HG03521 (cell line): Measurements from ENCODE around the gene CLECL1.

Experiments
- ATAC-seq: cut with Tn5 transposase; IDR thresholded peaks from one replicate; pipeline ENCODE4 v1.9.1; 2021; ENCODE audit warnings: mild to moderate bottlenecking, moderate library complexity; ENCODE audit not compliant: unreplicated experiment

Gene CLECL1

GRCh38 chr12:9732921-9733461 lies at the start of gene CLECL1:
Gene CLECL1, minus strand, starts transcription at chr12:9733097.
- no peak for ATAC-seq

- no peak for ATAC-seq
Observed at GRCh38 chr12:9781360-9781759, 48.5 kb upstream of the CLECL1 start.

GRCh38 chr12:9779209-9779608 lies 46.3 kb upstream of the CLECL1 start:
- no peak for ATAC-seq

DNA sequence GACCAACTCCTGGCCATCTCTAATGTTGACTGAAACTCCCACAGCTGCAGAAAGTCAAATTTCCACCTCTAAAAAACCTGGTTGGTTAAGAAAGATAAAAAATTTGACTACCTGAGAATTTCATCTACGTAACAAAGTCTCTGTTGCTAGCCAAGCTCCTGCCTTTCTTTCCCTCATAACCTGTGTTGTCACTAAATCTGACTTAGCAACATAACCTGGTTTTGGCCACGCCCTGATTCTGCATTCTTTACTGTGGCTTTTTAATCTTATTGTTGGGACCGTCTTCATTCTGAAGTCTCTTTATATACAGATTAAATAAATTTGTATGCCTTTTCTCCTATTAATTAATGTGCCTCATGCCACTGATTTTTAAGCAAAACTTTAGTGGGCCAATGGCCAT lies 43.9 kb upstream of the CLECL1 start:
- ATAC-seq, result no peak

DNA sequence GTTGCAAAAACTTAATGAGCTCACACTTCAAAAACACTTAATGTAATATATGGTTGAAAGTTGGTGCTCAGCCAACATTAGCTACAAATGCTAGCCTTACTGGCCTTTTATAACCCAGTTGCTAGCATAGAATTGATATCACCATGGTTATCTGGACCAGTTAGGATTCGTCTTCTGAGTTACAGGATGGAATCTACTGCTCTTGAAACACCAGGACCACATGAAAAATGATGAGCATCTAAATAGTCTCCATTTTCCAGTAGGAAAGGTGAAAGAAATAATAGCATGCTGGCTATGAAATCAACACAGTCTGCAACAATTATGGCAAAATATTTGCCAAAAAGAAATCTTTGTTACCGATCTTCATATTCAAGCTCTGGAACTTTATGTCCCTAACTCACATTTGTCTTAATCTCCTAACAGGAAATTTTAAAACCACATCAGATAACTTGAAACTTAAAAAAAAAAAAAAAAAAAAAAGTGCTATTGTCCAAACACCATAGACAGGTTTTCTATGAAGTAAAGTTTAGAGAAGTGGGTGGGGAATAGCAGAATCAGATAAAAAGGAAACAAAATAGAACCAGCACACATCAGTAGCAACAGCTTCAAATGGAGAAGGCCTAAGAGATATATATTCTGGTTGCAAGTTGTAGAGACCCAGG lies 40.5 kb upstream of the CLECL1 start:
- no peak for ATAC-seq

GRCh38 chr12:9763025-9763424 lies 30.1 kb upstream of the CLECL1 start:
- no peak for ATAC-seq

DNA sequence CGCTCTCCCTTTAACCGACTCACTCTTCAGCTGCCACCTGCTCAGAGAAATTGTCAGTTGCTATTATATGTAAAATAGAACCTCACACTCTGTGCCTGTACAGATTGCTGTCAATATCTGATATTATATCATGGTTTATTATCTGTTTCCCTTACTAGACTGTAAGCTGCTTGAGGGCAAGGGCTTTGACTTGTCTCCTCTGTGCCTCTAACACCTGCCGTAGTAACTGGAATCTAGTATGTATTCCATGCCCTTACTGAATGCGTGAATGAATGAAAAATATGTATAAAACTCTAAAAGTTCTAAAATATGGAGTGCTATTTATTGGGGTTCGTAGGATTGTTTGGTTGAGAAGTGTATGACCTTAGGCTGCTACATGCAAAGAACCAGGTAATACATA lies 29.5 kb upstream of the CLECL1 start:
- ATAC-seq, result no peak

DNA sequence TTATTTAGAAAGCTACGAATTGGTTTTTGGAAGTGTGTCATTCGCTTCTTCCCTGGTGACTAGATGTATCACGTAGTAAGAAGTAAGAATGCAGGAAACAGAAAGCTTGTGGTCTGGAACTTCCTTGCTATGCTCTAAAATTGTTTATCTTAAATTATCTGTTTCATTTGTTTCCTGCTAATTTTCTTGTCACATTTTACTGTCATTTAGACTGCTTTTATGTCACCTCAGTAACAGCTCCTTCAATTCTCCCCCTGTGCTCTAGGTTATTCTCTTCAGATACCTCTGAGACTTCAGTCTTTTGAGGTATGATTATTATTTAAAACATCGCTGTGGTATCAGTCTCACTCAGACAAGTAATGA lies 28.5 kb upstream of the CLECL1 start:
- no peak for ATAC-seq

DNA sequence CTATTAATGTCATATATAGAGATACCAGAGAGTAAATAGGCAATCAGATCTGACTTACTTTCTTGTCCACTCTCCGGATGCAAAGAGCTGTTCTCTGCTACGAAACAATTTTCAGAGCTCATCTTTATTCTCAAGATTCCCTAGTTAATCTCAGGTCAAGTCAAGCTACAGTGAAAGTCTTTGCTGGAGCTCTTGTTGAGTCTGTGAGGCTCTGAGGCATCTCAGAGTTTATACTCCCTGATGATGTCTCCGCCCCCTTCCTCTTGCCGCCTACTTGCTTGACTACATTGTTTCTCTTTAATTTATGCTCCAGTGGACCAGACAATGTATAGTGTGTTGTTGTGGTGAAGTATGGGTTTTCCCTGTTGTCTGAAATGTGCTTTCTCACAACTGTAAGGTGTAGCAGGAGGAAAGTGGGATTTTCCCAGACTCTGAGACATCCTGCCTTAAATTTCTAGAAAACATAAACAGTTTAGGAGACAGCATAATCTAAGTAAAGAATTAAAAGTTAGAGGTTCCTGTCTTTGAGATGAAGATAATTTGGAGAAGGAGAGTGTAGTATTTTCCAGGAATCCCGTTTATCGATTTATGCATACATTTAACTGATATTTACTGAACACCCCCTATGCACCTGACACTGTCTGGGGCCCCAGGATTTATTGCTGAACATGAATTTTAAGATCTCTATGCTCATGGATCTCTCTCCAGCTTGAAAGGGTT lies 28.0 kb upstream of the CLECL1 start, which contains the start of gene CD69:
Gene CD69, minus strand, starts transcription at position 203 of the 720 bp plus-strand sequence. Its CDS starts 81 bp downstream, at position 122.
- peak; percentile 32 for ATAC-seq

- no peak for ATAC-seq
Observed at GRCh38 chr12:9760120-9760519, 27.2 kb upstream of the CLECL1 start.

DNA sequence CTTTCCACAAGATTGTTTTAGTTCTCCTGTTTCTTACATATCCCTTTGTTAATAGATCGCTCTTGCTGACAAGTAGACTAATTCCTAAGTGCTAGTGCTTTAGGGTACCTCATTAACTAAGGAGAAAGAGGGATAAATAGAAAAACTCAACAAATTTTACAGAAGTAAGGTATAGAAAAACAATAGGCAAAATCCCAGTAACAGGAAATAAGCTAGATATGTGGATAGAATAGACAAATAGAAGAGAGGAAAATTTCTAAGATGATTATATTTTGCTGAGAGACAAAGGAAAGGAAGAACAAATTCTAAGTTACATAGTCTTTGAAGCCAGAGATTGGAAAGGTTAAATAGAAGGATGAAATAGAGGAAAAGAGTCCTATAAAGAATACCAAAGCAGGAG lies 26.8 kb upstream of the CLECL1 start:
- no peak for ATAC-seq

DNA sequence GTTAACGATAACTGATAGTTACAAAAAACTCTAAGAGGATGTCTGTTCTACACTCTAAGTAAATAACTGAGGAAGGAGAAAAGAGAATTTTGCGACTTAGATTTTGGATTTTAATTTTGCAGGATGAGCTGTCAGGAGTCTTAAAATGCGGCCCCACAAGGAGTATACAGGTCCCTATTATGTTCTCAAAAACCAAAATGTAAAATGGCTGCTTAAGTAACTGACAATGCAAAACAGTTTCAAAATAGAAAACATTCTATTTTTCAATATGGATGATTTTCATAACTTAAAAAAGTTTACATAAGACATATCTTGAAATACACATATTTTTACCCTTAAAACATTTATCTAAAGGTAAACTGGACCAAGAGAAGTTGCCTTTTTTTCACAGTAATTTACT lies 25.2 kb upstream of the CLECL1 start:
- ATAC-seq, result no peak

GRCh38 chr12:9757433-9758025 lies 24.6 kb upstream of the CLECL1 start:
- ATAC-seq, result no peak

GRCh38 chr12:9756706-9757105 lies 23.8 kb upstream of the CLECL1 start:
- ATAC-seq, result no peak

DNA sequence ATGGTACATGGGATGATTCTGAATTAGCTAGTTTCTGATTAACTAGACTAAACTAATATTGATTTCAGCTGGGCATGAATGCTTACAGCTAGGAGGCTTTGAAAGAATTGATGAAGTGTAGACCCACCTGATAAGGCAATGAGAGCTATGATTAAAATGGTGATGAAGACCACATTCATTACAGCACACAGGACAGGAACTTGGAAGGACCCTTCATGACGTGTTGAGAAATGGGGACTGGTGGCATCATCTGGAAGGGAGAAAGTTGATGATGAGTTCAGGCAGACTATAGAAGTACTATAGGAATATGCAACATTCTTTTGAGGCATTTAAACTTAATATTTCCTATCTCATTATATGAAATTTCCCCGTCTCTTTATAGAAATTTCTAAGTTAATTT lies 23.3 kb upstream of the CLECL1 start:
- no peak for ATAC-seq

DNA sequence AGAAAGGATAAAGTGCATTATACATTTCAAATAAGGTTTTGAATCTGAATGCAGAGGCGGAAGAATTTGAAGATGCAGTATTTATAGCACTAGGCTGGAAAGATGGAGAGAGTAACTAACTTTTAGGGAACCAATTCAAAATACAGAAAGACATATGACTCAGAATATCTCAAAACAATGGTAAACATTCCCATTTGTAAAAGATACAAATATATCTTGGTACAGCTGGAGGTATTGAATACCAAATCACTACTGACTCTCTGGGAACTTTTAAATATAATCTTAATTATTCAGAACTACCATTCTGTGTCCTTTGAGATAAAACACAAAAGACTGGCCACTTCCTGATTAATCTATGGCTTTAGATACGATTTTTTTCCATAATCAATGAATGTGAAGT lies 22.7 kb upstream of the CLECL1 start:
- no peak for ATAC-seq

GRCh38 chr12:9755035-9755434 lies 22.1 kb upstream of the CLECL1 start:
- no peak for ATAC-seq

GRCh38 chr12:9754099-9754927 lies 21.4 kb upstream of the CLECL1 start:
- no peak for ATAC-seq

GRCh38 chr12:9753498-9753897 lies 20.6 kb upstream of the CLECL1 start:
- no peak for ATAC-seq

- ATAC-seq, result no peak
Observed at GRCh38 chr12:9753073-9753472, 20.2 kb upstream of the CLECL1 start.
